Endothelial cell of umbilical vein (primary cell): Measurements from ENCODE around the gene ADGRD2. TPM values are rescaled to one million over a fixed set of nuclear protein-coding genes. Genes with fewer than 3 reads are reported as not detected.

Experiments
- BruUV-seq: library from RNA; stranded (reverse); fragments of 400-500 nt; replicated peaks from 2 replicates; lab custom pipeline; 2021; lab: Mats Ljungman, UMichigan
- CTCF ChIA-PET: fragments of 300-600, 350-600 bp; sonication (Branson Sonifier 250); formaldehyde crosslinking; loops from one replicate; lab custom pipeline; 2021; ENCODE audit warnings: antibody characterized with exemption, inconsistent platforms; lab: Charles Lee
- POLR2A ChIA-PET: fragments of 300-600, 350-600 bp; sonication (Branson Sonifier 250); formaldehyde crosslinking; loops from one replicate; lab custom pipeline; 2021; ENCODE audit warnings: antibody characterized with exemption, inconsistent platforms; lab: Charles Lee
- DNase-seq: peaks from one replicate; pipeline ENCODE4 v3.0.0-alpha.2; 2011; ENCODE audit warnings: low read depth, low spot score
- FAIRE-seq: peaks from 2 replicates; lab custom pipeline; 2011; peaks lifted over from hg19 to GRCh38; lab: Jason Lieb, UNC
- H2AFZ ChIP-seq: 2 replicates; pipeline ENCODE4 v1.6.0; 2012; ENCODE audit warnings: low read depth, low read length, control low read depth, inconsistent platforms
- H3K27ac ChIP-seq: 2 replicates; pipeline ENCODE4 v1.5.1; 2011; ENCODE audit warnings: low read depth, mild to moderate bottlenecking, control low read depth, low read length, moderate library complexity; ENCODE audit not compliant: insufficient read depth
- H3K27me3 ChIP-seq, 2 experiments: 2 replicates each; pipeline versions ENCODE4 v1.6.0 to v1.6.1; 2011; ENCODE audit warnings: low read length in 2 of 2, mixed read lengths in 1 of 2; ENCODE audit not compliant: control insufficient read depth in 2 of 2, insufficient read depth in 2 of 2
- H3K36me3 ChIP-seq, 2 experiments: 2 replicates in 1 of 2; 3 replicates in 1 of 2; pipeline ENCODE4 v1.5.1; 2011; ENCODE audit warnings: low read length in 2 of 2, mild to moderate bottlenecking in 1 of 2, moderate library complexity in 1 of 2; ENCODE audit not compliant: control insufficient read depth in 2 of 2, insufficient read depth in 2 of 2; ENCODE audit errors: extremely low read depth in 1 of 2
- H3K4me1 ChIP-seq: 3 replicates; pipeline ENCODE4 v1.5.1; 2011; ENCODE audit warnings: mild to moderate bottlenecking, low read length; ENCODE audit not compliant: control insufficient read depth, insufficient read depth; ENCODE audit errors: extremely low read depth
- H3K4me2 ChIP-seq: 2 replicates; pipeline ENCODE4 v1.6.1; 2011; ENCODE audit warnings: low read length, control low read depth, mixed read lengths; ENCODE audit not compliant: insufficient read depth
- H3K4me3 ChIP-seq, 3 experiments: fragments of 200-600 bp in 1 of 3; sonication (generic), shearing (Covaris generic) in 1 of 3; replicated peaks in 1 of 3; 2 replicates each; pipeline ENCODE4 v1.5.1; 2011 to 2016; ENCODE audit warnings: control low read depth in 3 of 3, low read length in 3 of 3, mild to moderate bottlenecking in 2 of 3, inconsistent platforms in 1 of 3, low read depth in 1 of 3, moderate library complexity in 1 of 3; ENCODE audit not compliant: insufficient read depth in 1 of 3
- H3K79me2 ChIP-seq: 2 replicates; pipeline ENCODE4 v1.6.0; 2012; ENCODE audit warnings: low read length, inconsistent platforms; ENCODE audit not compliant: control insufficient read depth, insufficient read depth
- H3K9ac ChIP-seq: replicated peaks from 2 replicates; pipeline ENCODE3; 2011; ENCODE audit warnings: low read length, control low read depth; ENCODE audit not compliant: insufficient read depth; ENCODE audit errors: extremely low read depth
- H3K9me1 ChIP-seq: replicated peaks from 3 replicates; pipeline ENCODE4 v1.6.0; 2011; ENCODE audit warnings: mild to moderate bottlenecking, low read length; ENCODE audit not compliant: control insufficient read depth, insufficient read depth; ENCODE audit errors: extremely low read depth
- H3K9me3 ChIP-seq: replicated peaks from 2 replicates; pipeline ENCODE4 v1.5.1; 2012; ENCODE audit warnings: low read length, inconsistent platforms; ENCODE audit not compliant: control insufficient read depth, insufficient read depth
- H4K20me1 ChIP-seq: replicated peaks from 2 replicates; pipeline ENCODE3; 2011; ENCODE audit warnings: mild to moderate bottlenecking, low read length; ENCODE audit not compliant: control insufficient read depth, insufficient read depth; ENCODE audit errors: extremely low read depth
- EZH2 ChIP-seq: IDR thresholded peaks from 2 replicates; pipeline ENCODE4 v1.6.1; 2012; ENCODE audit warnings: borderline replicate concordance, low read depth, mild to moderate bottlenecking, moderate library complexity, low read length, inconsistent platforms; ENCODE audit not compliant: severe bottlenecking
- FOS ChIP-seq: IDR thresholded peaks from 2 replicates; pipeline ENCODE4 v1.6.1; 2011; ENCODE audit warnings: mild to moderate bottlenecking, low read length, moderate library complexity, borderline replicate concordance; ENCODE audit not compliant: insufficient read depth
- GATA2 ChIP-seq: IDR thresholded peaks from 2 replicates; pipeline ENCODE4 v1.7.0; 2011; ENCODE audit warnings: low read depth, mild to moderate bottlenecking, moderate library complexity, mixed read lengths, low read length; ENCODE audit not compliant: insufficient read length, insufficient read depth
- JUN ChIP-seq: IDR thresholded peaks from 2 replicates; pipeline ENCODE4 v1.6.1; 2011; ENCODE audit warnings: borderline replicate concordance, low read depth; ENCODE audit not compliant: insufficient read length, insufficient read depth
- MAX ChIP-seq: IDR thresholded peaks from 2 replicates; pipeline ENCODE4 v1.6.1; 2011; ENCODE audit not compliant: insufficient read depth, insufficient read length
- MYC ChIP-seq: IDR thresholded peaks from one replicate; pipeline ENCODE4 v1.6.1; 2011; ENCODE audit warnings: mild to moderate bottlenecking, low read depth, low read length
- POLR2A ChIP-seq: IDR thresholded peaks from 2 replicates; pipeline ENCODE4 v1.6.1; 2012; ENCODE audit warnings: low read depth, mild to moderate bottlenecking, control low read depth, low read length
- POLR2AphosphoS5 ChIP-seq: IDR thresholded peaks from 2 replicates; pipeline ENCODE4 v1.6.1; 2012; ENCODE audit warnings: low read depth, mild to moderate bottlenecking, control low read depth, low read length, moderate library complexity; ENCODE audit not compliant: insufficient read depth
- dilution Hi-C: fragments of 300-500 bp; cut with MboI; formaldehyde crosslinking; loops from one replicate; pipeline ENCODE4 v1.15.0; 2019; ENCODE audit warnings: low sequenced_read_pairs; ENCODE audit not compliant: extremely low pct_ligation_motif_present
- intact Hi-C: fragments of 100-400 bp; cut with micrococcal nuclease; formaldehyde crosslinking; loops from one replicate; pipeline ENCODE4 v1.10.0; 2022
- polyA plus RNA-seq, 4 experiments: library from polyadenylated mRNA; depleted of rRNA in 3 of 4; stranded (reverse) in 3 of 4; unstranded in 1 of 4; fragments of >200 nt; gene quantifications; 2 replicates each; pipeline versions ENCODE4 v1.2.1 to v1.2.3, GENCODE V29; 2011 to 2012; ENCODE audit warnings: missing spikeins in 1 of 4
- total RNA-seq: library from RNA; stranded (reverse); gene quantifications from 2 replicates; pipeline ENCODE4 v1.2.3, GENCODE V29; 2021
- TF ChIP-seq, protein P1 (sequence below), 2 donors: IDR thresholded peaks; 1 replicate in 1 of 2; 2 replicates in 1 of 2; pipeline ENCODE4 v1.5.1; 2011; ENCODE audit warnings: low read length in 2 of 2, mild to moderate bottlenecking in 2 of 2, moderate library complexity in 2 of 2, control low read depth in 1 of 2, inconsistent platforms in 1 of 2, low read depth in 1 of 2; ENCODE audit not compliant: insufficient read depth in 1 of 2; ENCODE audit errors: extremely low read depth in 1 of 2

The ADGRD2 gene
- total and polyA plus RNA-seq, 2 donors (not counting 3 experiments of a cell fraction or from before 2014, with no cell fraction given): not detected

DNA sequence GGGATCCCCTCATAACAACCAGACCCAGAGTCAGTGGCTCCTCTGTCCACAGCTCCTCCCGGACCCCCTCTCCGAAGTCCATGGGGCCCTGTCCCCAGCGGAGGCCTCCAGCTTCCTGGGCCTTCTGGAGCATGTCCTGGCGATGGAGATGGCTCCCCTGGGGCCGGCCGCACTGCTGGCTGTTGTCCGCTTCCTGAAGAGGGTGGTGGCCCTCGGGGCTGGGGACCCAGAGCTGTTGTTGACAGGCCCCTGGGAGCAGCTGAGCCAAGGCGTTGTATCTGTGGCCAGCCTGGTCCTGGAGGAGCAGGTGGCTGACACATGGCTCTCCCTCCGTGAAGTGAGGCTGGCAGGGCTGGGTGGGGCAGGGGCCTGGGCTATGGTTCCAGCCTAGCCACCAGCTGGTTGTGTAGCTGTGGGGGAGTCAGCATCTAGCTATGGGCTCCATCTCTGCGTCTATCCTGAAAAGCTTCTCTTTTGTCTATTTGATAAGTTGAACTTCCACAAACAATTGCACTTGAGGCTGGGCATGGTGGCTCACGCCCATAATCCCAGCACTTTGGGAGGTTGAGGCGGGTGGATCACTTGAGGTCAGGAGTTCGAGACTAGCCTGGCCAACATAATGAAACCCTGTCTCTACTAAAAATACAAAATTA is 4.7 kb downstream of the ADGRD2 start:
- Histone ChIP-seq H3K4me3 (no peak overlapping the region), H3K9ac (no peak overlapping the region), H3K9me1 (no peaks in the 10 kb centered on the region), H3K27ac (no peak overlapping the region), H3K9me3 (no peaks in the 10 kb centered on the region), H3K4me2 (no peak overlapping the region), H2AFZ (no peak overlapping the region), H3K4me1 (peaks cover 3% of the 10 kb centered on the region), H3K36me3 (no peaks in the 10 kb centered on the region), H3K27me3 (peaks cover 14 to 24% of the 10 kb centered on the region in 2 experiments), H4K20me1 (no peaks in the 10 kb centered on the region), H3K79me2 (no peaks in the 10 kb centered on the region)
- intact Hi-C loops (no loop called here), dilution Hi-C loops (no loop called here)
- ChIA-PET POLR2A (no interaction called here), CTCF (interaction anchor here (0.8 to 1.4 kb wide), 2 partner anchors 29 to 82 kb away, joined by 3 to 6 read pairs; no protein-coding TSS in a partner anchor)
- BruUV-seq: no TSS peak
- FAIRE-seq: no peak
- TF ChIP-seq GATA2: no peak
- DNase-seq: no peak

DNA sequence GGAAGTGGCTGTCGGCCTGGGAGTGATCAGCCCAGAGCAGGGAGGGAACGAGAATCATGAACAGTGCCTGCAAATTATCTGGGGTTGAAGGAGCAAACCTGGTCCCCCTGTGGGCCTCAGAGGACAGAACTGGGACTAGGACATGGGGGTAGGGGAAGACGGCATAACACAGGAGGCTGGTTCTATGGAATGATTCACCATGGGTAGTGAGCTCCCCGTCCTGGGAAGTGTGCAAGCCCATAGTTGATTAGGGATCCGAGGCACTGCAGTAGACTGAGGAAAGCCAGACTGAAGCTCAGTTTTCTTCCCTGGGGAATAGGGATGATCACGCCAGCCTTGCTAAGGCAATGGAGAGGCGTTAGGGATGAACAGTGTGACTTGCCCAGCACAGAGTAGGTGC is 5.6 kb downstream of the ADGRD2 start:
- no peak overlapping the region for H3K4me2 ChIP-seq
- DNase-seq: no peak
- no peak for FAIRE-seq
- CTCF ChIA-PET: interaction anchor here (1.3 to 1.4 kb wide), 2 partner anchors 11 to 81 kb away, joined by 3 to 4 read pairs; no protein-coding TSS in a partner anchor
- POLR2A ChIA-PET: no interaction called here
- H3K4me3 ChIP-seq: no peak overlapping the region
- peaks cover 9 to 18% of the 10 kb centered on the region in 2 experiments for H3K27me3 ChIP-seq
- H2AFZ ChIP-seq: no peak overlapping the region
- no peaks in the 10 kb centered on the region for H3K9me3 ChIP-seq
- intact Hi-C loops (no loop called here), dilution Hi-C loops (no loop called here)
- BruUV-seq: no TSS peak
- H3K9ac ChIP-seq: no peak overlapping the region
- peaks cover under 1% of the 10 kb centered on the region for H3K4me1 ChIP-seq
- H4K20me1 ChIP-seq: no peaks in the 10 kb centered on the region
- no peaks in the 10 kb centered on the region for H3K36me3 ChIP-seq
- no peak for TF ChIP-seq MYC
- TF ChIP-seq EZH2: no peak
- TF ChIP-seq GATA2: no peak
- no peak for TF ChIP-seq POLR2A
- no peak for TF ChIP-seq POLR2AphosphoS5
- TF ChIP-seq MAX: no peak
- TF ChIP-seq, protein P1, sequence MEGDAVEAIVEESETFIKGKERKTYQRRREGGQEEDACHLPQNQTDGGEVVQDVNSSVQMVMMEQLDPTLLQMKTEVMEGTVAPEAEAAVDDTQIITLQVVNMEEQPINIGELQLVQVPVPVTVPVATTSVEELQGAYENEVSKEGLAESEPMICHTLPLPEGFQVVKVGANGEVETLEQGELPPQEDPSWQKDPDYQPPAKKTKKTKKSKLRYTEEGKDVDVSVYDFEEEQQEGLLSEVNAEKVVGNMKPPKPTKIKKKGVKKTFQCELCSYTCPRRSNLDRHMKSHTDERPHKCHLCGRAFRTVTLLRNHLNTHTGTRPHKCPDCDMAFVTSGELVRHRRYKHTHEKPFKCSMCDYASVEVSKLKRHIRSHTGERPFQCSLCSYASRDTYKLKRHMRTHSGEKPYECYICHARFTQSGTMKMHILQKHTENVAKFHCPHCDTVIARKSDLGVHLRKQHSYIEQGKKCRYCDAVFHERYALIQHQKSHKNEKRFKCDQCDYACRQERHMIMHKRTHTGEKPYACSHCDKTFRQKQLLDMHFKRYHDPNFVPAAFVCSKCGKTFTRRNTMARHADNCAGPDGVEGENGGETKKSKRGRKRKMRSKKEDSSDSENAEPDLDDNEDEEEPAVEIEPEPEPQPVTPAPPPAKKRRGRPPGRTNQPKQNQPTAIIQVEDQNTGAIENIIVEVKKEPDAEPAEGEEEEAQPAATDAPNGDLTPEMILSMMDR (IDR thresholded peaks at IDR 0.05; ENCODE audit: extremely low read depth in 1 of 2, insufficient read depth in 1 of 2, low read depth in 1 of 2, low read length in 2 of 2): no peak
- TF ChIP-seq JUN: no peak
- no peak for TF ChIP-seq FOS
- H3K9me1 ChIP-seq: no peaks in the 10 kb centered on the region
- H3K79me2 ChIP-seq: no peaks in the 10 kb centered on the region
- no peak overlapping the region for H3K27ac ChIP-seq
